Fibroblast of skin of left biceps (primary cell): Measurements from ENCODE around the gene POLD2.

ENCODE experiments used
- DNase-seq, 2 experiments: peaks; one replicate each; pipeline ENCODE4 v3.0.0-alpha.2; 2013; ENCODE audit warnings: low read depth in 2 of 2

The POLD2 gene

DNA sequence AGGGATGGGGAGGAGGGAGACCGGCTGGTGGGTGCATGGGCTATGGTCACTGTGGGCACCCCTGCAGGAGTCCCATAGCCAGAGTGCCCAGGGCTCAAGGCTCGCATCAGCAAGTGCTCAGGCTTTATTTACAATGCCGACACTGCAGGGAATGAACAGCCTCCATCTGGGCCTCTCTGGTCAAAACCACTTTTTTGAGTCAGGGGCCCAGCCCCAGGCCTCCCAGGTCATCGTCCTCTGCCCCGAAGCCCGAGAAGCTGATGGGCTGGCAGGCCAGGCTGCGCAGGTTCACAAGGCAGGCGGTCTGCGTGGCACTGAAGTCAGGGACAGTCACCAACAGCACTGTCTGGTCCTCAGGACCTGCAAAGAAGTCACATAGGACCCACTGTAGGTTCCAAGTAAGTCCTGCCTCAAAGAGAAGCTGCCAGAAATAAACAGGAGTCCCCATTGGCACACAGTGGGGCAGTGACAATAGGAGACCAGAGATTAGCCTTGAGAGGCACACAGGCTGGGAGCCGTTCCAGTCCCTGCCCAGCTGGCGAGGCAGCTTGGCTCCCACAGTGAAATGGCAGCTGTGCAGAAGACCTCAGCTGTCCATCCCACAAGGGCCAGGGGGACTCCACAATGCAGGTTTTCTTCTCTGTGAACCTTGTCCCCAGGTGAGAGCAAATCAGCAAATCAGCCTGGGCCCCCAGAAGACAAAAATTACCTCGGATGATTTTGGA lies 8.6 kb downstream of the POLD2 start:
- DNase-seq = no peak

DNA sequence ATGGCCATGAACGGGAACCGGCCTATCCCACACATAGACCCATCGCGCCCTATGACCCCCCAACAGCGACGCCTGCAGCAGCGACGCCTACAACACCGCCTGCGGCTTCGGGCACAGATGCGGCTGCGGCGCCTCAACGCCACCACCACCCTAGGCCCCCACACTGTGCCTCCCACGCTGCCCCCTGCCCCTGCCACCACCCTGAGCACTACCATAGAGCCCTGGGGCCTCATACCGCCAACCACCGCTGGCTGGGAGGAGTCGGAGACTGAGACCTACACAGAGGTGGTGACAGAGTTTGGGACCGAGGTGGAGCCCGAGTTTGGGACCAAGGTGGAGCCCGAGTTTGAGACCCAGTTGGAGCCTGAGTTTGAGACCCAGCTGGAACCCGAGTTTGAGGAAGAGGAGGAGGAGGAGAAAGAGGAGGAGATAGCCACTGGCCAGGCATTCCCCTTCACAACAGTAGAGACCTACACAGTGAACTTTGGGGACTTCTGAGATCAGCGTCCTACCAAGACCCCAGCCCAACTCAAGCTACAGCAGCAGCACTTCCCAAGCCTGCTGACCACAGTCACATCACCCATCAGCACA lies 9.5 kb downstream of the POLD2 start:
- no peak for DNase-seq

DNA sequence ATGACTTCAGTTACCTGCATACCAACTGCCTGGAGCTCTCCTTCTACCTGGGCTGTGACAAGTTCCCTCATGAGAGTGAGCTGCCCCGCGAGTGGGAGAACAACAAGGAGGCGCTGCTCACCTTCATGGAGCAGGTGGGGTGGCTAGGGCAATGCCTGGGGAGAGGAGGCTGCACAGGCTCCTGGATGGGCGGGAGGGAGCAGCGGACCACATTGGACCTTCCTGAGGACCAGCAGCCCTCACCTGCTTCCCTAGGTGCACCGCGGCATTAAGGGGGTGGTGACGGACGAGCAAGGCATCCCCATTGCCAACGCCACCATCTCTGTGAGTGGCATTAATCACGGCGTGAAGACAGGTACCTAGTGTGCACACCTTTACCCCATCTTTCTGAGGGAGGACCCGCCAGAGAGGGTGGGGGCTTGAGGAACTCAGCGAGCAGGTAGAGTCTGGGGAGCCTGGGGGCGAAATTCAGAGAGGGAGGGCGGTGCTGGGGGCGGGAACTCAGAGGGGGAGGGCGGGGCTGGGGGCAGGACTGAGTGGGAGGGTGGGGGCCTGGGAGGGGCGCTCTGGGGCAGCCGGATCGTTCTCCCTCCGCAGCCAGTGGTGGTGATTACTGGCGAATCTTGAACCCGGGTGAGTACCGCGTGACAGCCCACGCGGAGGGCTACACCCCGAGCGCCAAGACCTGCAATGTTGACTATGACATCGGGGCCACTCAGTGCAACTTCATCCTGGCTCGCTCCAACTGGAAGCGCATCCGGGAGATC lies 10.2 kb downstream of the POLD2 start:
- no peak for DNase-seq

DNA sequence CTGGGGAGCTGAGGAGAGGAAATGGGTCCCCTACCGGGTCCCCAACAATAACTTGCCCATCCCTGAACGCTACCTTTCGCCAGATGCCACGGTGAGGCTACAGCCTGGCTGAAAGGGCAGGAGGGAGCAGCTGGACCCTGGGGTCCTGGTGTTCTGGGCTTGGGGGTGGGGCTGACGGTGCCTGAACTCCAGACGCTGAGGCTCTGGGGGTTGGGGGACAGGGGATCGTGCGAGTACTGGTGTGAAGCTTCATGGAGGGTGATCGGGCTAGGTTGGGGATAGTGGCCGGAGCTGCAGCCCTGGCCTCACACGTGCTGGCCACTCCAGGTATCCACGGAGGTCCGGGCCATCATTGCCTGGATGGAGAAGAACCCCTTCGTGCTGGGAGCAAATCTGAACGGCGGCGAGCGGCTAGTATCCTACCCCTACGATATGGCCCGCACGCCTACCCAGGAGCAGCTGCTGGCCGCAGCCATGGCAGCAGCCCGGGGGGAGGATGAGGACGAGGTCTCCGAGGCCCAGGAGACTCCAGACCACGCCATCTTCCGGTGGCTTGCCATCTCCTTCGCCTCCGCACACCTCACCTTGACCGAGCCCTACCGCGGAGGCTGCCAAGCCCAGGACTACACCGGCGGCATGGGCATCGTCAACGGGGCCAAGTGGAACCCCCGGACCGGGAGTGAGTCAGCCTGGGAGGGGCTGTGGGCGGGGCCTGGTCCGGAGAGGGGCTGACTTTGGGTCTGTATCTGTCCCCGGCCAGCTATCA lies 10.9 kb downstream of the POLD2 start:
- no peak for DNase-seq

DNA sequence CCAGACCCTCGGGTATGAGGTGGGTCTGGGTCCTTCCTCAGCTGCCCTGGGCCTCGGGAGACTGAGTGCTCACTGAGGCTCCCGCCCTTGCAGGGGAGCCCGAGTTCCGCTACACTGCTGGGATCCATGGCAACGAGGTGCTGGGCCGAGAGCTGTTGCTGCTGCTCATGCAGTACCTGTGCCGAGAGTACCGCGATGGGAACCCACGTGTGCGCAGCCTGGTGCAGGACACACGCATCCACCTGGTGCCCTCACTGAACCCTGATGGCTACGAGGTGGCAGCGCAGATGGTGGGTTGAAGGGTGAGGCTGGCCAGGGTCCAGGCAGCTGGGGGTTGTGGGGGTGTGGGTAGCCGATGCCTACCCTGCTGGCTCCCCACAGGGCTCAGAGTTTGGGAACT lies 11.6 kb downstream of the POLD2 start:
- DNase-seq = no peak

DNA sequence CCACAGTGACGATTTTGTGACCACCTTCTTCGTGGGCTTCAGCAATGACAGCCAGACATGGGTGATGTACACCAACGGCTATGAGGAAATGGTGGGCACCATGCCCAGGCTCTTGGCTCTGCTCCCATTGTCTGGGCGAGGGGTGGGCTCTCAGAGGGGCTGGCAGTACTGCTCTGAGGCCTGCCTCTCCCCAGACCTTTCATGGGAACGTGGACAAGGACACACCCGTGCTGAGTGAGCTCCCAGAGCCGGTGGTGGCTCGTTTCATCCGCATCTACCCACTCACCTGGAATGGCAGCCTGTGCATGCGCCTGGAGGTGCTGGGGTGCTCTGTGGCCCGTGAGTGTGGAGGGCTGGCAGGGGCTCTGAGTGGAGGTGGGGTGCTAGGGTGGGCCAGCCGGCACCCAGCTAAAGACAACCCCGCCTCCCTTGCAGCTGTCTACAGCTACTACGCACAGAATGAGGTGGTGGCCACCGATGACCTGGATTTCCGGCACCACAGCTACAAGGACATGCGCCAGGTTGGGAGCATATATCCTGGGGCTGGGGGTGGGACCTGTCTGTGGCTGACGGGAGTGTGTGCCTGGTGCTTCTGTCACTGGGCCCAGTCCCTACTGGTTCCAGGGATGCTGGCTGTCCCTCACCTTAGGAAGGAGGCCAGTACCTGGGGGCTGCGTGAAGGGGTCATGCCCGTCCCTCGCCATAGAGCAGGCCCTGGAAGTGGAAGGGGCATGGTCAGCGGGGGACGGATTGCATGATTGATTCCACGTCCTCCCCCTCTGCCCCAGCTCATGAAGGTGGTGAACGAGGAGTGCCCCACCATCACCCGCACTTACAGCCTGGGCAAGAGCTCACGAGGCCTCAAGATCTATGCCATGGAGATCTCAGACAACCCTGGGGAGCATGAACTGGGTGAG lies 12.4 kb downstream of the POLD2 start:
- DNase-seq = no peak

DNA sequence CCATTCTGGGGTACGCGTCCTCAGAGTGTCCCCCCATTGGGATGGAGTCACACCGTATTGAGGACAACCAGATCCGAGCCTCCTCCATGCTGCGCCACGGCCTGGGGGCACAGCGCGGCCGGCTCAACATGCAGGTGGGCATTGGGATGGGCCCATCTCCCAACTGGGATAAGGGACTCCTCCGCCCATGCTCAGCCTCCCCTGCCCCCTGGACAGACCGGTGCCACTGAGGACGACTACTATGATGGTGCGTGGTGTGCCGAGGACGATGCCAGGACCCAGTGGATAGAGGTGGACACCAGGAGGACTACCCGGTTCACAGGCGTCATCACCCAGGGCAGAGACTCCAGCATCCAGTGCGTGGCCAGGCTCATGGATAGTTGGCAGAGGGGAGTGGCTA lies 13.4 kb downstream of the POLD2 start:
- no peak for DNase-seq

DNA sequence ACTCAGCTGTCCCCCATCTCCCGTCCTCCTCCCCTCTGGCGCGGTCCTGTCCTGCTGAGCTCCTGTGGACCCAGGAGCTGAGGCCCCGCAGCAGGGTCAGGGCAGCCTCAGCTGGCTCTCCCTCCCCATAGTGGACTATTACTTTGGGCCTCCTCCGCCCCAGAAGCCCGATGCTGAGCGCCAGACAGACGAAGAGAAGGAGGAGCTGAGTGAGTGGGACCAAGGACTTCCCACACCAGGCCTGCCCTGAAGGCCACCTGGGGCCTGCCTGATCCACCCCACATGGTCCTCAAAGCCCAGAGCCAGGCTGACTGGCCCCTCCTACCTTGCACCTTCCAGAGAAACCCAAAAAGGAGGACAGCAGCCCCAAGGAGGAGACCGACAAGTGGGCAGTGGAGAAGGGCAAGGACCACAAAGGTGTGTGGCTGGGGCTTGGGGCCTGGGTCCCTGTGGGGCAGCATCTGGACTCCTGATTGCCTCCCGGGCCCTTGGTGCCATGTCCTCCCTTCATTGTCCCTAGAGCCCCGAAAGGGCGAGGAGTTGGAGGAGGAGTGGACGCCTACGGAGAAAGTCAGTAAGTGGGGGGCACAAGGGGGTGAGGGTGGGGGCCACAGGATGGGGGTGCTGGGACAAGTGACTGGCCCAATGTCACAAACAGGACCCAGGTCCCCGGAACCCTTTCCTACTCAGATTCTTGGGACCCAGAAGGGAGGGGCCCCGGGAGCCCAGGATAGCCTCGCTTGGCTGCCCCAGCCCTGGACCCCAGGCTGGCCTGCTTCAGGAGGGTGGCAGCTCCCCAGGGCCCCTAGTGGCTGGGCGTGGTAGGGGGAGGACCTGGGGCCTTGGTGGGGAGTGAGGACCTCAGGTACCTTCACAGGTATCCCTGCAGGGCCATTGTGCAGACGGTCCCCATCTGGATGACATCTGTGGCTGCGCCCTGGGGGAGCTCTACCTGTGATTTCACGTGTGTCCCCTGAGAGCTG lies 14.3 kb downstream of the POLD2 start:
- DNase-seq = no peak

DNA sequence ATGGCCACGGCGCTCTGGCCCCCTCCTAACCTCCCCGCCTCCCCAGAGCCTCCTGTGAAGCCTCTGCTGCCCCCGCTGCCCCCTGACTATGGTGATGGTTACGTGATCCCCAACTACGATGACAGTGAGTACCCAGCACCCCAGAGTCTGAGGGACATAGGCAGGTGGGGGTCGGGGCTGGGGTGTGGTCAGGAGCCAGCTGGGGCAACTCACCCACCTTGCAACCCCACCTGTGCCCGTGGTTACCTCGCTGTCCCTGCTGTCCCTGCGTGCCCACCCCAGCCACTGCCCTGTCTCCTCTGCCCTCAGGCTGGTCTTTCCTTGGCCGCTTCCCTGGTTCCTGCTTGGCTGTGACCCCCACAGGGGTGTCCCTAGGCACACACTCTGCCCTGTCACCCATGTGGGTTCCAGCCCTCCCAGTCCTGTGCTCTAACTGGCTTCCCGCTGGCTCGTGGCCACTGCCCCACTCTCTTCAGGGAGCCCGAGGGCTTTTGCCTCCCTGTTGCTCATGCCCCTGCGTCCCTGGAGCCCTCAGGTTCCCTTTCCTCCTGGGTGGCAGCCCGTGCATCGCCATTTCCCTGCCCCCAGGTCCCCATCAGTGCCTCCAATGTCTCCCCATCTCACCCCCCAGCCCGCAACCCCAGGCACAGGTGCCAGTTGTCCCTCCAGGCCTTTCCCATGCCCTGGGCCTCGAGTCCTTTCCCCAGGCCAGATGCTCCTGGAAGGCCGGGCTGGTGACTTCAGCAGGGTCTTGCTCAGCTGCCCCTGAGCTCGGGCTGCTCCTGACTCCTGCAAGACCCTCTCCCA lies 15.2 kb downstream of the POLD2 start:
- no peak for DNase-seq

DNA sequence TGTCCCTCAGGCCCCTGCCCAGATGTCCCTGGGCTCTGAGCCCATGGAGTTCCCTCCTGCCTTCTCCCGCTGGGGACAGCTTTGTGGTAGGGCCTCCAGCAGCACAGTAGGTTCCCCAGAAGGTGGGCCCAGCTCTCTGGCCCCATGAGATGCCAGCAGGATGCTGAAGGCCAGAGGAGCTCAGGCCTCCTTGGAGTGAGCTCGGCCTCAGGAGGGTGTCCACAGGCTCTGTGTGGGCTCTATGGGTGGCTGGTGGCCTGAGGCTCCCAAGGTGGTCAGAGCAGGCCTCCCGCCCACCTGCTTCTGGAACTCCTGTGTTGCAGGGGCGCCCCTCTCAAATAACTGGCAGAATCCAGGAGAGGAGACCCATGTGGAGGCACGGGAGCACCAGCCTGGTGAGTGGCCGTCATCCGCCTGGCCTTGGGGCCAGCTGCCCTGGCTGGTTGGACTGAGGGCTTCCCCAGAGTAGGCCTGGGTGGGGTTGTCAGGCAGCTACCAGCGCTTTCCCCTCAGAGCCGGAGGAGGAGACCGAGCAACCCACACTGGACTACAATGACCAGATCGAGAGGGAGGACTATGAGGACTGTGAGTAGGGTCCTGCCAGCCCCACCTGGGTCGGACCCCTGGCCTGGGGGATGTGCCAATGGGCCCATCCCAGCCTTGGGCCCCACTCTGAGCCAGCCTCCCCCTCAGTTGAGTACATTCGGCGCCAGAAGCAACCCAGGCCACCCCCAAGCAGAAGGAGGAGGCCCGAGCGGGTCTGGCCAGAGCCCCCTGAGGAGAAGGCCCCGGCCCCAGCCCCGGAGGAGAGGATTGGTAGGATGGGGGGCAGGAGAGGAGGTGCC lies 16.0 kb downstream of the POLD2 start:
- no peak for DNase-seq

DNA sequence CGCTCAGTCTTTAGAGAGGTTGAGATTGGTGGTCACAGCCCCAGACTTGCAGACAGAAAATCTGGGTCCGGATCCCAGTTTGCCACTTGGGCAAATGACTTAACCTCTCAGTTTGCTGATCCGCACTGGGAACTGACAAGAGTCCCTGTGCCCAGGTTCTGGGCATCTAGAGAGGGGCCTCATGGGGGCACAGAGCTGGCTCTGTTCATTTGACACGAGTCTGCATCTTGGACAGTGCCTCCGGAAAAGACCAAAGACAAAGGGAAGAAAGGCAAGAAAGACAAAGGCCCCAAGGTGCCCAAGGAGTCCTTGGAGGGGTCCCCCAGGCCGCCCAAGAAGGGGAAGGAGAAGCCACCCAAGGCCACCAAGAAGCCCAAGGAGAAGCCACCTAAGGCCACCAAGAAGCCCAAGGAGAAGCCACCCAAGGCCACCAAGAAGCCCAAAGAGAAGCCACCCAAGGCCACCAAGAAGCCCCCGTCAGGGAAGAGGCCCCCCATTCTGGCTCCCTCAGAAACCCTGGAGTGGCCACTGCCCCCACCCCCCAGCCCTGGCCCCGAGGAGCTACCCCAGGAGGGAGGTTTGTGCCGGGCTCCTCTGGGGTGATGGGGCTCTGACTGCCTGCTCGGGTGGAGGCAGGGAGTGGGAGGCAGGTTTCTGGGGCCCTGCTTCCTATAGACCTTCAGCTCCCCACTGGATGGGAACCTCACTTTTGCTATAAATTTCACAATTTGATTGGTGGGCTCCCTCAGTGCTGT lies 16.9 kb downstream of the POLD2 start:
- no peak for DNase-seq

DNA sequence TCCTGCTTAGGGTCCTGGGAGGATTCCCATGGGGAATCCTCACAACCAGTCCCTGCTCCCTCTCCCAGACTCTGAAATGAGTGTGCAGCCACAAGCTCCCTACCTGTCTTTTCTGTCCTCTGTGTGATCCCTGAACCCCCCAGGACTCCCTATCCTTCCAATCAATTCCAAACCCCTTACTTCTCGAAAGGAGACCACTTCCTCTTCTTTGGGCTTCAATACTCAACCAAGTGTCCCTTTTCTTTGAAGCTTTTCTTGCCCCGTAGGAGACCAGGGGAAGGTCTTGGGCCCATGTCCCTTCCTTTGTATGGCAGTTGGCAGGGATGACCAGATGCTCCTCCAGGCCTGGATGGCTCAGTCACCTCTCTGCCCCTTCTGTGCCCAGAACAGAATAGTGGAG lies 17.5 kb downstream of the POLD2 start:
- DNase-seq = no peak

DNA sequence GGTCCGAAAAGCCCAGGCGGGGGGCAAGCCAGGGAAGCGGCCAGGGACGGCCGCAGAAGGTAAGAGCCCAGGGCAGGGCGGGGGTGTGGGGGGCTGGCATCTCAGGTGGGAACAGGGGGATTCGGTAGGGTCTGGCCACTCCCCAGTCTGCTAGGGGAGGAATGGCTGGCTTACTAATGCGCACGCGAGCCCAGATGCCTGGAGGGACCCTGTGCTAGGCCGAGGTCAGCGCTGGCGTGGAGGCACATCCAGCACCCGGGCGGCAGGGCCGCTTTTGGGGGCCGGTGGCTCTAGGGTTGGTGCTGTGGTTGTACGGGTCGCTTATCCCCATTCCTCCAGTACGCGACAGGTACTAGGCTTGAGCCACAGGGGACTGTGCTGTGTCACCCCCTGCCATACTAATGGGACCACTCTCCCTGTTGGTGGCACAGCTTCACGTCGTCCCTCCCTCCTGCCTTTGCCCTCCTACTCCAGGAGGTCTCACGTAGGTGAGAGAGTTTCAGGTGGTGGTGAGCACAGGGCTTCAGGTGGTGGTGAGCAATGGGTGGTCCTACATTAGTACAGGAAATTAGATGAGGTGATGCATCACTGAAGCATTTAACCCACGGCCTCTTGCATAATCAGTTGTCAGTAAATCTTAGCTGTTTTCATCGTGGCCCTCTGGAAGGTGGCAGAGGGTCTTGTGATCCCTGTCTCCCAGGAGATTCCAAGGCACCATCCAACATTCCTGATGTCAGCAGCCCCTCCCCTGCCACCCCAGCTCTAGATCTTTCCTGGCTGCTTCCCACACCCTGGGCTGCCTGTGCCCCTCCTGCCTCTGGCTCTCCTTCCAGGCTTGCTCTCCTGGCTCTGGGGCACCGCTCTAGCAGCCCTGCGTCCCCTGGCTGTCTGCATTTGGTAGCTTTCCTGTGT lies 18.2 kb downstream of the POLD2 start:
- no peak for DNase-seq

DNA sequence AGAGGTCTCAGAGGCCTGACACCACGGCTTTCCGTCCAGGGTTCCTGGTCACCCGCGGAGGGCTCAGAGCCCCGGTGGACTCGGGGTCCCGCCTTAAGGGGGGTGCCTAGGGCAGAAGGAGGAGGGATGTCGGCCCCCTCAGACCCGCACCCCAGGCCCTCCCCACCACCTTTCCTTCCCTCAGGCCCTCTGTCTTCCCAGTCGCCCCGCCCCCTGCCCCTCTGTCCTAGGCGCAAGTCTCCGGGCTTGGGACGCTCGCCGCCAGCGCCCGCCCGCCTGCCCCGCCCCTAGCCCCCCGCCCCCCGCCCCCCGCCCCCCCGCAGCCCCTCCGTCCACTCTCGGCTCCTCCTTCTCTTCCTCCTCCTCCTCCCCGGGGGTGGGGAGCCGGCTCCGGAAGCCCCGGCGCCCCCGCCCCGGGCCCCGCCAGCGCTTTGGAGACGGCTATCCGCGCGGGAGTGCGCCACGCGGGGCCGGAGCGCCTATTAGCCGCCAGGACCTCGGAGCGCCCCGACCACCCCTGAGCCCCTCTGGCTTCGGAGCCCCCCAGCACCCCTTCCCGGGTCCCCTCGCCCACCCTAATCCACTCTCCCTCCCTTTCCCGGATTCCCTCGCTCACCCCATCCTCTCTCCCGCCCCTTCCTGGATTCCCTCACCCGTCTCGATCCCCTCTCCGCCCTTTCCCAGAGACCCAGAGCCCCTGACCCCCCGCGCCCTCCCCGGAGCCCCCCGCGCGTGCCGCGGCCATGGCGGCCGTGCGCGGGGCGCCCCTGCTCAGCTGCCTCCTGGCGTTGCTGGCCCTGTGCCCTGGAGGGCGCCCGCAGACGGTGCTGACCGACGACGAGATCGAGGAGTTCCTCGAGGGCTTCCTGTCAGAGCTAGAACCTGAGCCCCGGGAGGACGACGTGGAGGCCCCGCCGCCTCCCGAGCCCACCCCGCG lies 19.2 kb downstream of the POLD2 start, which contains the start of gene AEBP1:
Gene AEBP1 (plus strand): TSS at position 423 of the 937 bp plus-strand sequence. CDS start 321 bp downstream, at position 744.
- no peak for DNase-seq

DNA sequence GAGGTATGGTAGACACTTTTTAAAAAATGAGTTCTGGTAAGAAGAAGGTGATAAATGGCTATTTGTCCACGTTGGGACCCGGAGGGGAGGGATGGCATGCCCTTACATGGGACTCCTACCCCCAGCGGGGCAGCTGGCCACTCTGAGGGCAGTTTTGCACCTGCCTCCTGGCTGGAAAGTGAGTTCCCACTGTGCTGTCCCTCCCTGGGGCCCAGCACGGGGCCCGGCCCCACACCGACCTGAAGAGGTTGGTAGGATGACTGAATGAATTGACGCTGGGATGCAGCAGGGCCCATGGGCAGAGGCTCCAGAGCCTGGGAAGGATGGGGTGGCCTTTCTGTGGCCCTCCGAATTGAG lies 19.8 kb downstream of the POLD2 start:
- DNase-seq = no peak
